ENCODE data around the gene ST7.
A peak's percentile ranks its signal among the peaks of the same experiment; 100 is the strongest.
"Not testable (repeated sequence)": the region's sequence is repeated elsewhere in the genome, so short reads cannot be mapped to it uniquely, and the experiment has no call there.

Gene ST7, protein sequence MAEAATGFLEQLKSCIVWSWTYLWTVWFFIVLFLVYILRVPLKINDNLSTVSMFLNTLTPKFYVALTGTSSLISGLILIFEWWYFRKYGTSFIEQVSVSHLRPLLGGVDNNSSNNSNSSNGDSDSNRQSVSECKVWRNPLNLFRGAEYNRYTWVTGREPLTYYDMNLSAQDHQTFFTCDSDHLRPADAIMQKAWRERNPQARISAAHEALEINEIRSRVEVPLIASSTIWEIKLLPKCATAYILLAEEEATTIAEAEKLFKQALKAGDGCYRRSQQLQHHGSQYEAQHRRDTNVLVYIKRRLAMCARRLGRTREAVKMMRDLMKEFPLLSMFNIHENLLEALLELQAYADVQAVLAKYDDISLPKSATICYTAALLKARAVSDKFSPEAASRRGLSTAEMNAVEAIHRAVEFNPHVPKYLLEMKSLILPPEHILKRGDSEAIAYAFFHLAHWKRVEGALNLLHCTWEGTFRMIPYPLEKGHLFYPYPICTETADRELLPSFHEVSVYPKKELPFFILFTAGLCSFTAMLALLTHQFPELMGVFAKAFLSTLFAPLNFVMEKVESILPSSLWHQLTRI

DNA sequence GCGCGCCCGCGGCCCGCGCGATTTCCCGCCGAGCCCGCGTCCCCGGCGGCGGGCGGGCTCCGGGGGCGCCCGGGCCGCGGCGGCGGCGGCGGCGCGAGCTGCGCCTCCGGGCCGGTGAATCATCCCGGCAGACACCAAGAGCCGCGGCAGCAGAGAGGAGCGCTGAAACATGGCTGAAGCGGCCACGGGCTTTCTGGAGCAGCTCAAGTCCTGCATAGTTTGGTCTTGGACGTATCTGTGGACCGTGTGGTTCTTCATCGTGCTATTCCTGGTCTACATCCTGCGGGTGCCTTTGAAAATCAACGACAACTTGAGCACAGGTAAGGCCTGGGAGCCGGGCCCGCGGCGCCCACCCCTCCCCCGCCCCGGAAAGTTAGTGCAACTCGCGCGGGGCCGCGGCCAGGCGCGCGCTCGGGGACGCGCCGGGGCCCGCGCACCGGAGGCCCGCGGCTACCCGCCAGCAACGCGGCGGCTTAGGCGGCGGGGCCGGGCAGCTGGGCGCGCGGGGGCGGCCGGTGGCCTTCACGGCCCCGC, at the start of gene ST7:
ST7 (plus strand) TSS at position 130 of the 534 bp plus-strand sequence; CDS start at position 170, 40 bp downstream.
- DNase-seq = peak; percentile 77 to 82

DNA sequence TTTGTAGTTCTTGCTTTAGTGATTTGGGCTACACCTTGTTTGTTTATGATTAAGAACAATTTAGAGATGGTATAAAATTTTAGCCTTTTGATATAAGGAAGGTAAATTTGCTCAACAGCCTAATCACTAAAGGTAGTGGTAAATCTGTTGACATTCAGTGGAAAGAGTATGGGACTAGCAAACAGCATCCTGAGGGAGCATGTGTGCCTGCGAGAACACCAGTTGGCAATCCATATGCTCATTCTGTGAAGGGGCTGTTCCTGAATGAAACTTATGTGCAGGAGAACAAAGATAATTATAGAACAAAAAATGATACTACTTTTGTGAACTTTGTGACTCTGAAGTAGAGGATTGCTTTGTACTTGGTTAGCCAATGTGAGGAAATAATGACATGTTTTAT, 46.9 kb upstream of the ST7 start:
- DNase-seq = no peak

DNA sequence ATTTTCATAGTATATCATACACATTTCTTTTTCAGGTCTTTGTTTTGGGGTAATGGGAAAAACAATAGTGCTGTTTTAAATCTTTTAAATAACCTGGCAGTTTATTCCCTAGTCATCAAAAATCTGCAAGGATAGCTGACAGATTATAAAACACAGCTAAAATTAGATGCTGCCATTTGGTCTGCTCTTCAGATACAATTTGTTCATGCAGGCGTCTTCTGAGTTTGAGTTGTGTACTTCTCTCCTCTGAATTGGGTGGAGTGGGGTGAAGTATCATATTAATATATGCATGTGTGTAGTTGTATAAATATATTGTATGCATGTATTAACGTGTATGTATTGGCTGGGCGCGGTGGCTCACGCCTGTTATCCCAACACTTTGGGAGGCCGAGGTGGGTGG, 42.9 kb upstream of the ST7 start:
- DNase-seq = no peak

DNA sequence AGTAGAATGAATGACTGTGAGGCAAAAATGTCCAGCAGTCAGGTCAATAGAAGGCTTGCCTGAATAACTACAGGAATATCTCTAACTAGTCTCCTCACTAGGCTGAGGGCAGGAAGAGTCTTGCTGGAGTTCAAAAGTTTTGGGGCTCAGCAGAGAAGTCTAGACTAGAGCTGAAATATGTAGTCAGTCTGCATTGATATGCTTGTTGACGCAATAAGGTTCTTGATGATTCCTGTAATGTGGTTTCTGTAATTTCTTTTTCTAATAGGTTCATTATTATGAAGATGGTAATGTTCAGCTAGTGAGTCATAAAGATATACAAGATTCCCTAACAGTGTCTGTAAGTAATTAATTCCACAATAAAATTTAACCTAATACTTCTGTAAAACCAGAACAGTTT, 41.5 kb upstream of the ST7 start:
- no peak for DNase-seq

DNA sequence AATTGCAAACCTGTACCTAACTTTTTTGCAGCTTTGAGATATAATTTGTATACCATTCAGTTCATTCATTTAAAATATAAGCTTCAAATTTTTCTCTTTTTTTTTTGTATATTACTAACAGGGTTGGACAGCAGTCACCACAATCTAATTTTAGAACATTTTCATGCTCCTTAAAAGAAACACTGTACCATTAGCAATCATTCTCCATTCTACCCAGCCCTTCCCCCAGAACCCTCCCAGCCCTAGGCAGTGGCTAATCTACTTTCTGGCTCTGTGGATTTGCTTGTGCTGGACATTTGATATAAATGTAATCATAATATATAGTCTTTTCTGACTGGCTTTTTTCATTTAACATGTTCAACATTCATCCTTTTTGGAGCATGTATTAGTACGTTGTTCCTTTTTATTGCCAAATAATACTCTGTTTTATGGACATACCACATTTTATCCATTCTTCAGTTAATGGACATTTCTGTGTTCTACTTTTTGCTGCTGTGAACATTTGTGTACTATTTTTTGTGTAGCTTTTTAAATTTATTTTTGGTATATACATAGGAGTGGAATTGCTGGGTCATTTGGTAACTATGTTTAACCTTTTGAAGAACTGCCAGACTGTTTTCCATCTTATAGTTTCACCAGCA, 40.9 kb upstream of the ST7 start:
- DNase-seq = no peak

DNA sequence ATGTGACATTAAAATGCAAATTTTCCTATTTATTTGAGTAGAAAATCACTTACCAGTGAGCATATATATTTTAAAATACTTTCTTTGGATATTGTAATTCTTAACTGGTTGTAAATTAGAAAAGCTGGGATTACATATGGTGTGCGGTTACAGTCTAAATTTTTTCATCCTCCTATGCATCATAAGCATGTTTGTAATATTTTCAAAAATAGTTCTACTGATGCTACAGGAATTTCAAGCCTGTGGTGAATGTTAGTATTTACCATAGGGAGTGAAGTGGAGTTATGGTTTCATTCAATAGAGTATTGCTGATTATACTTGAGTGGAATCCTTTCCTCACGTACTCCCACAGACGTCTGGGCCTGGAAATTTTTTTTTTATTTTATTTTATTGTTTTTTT, 34.6 kb upstream of the ST7 start:
- DNase-seq = no peak

DNA sequence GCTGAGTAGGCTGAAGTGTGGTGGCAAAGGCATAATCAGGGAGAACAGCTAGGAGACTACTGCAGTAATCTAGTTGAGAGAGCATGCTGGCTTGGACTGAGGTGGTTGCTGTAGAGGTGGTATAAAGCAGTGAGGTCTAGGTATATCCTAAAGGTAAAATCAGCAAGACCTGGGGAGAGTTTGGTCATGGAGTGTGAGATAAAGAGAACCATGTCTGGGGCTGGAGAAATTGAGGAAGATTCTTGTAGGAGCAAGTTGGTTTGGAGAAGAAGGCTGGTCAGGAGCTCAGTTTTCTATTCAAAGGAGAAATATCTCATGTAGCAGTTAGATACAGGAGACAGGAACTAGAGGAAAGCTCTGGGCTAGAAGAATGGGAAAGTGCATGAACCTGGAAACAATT, 32.9 kb upstream of the ST7 start:
- no peak for DNase-seq

DNA sequence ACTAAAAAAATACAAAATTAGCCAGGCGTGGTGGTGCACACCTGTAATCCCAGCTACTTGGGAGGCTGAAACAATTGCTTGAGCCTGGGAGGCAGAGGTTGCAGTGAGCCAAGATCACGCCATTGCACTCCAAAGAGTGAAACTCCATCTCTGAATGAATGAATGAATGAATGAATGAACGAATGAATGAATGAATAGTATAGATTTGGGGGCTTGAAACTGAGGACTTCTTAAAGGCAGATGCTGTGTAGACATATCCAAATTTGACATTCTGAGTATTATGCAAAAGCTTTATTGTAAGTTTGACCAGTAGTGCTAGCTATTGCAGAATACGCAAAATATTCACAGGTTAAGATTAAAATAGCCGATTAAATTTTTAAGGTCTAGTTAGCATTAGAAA, 30.8 kb upstream of the ST7 start:
- no peak for DNase-seq

DNA sequence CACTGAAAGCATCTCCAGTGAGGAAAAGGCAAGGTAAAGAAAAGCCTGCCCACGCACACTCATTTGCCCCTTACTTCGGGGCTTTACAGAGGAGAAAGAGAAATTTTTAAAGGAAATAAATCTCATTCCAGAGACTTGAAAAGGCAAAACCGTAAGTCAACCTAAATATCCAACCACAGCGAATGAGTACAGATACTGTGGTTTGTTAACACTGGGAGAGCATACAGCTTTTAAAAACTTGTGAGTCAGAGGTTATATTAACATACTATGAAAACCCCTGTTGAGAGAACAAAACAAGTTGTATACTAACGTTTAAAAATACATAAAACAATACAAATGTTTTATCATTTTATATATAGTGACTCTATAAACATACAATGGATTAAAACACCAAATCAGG, 28.6 kb upstream of the ST7 start:
- DNase-seq = no peak

DNA sequence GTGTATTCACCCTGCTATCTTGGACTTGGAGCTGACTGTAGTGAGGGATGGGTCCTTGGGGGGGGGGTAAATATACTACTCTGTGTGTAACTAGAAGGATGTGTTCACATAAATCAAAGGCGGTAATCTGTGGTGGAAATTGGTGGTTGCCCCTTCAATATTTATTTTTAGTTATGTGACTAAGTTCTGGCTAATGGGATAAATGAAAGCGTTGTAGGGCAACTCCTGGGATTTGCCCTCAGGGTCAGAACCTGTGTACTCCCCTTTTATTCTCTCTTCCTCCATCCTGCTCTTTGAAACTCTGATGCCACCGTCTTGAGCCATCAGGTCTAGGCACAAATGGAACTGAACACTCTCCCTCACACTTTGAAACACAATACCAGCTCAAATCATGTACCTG, 24.3 kb upstream of the ST7 start:
- DNase-seq = no peak

DNA sequence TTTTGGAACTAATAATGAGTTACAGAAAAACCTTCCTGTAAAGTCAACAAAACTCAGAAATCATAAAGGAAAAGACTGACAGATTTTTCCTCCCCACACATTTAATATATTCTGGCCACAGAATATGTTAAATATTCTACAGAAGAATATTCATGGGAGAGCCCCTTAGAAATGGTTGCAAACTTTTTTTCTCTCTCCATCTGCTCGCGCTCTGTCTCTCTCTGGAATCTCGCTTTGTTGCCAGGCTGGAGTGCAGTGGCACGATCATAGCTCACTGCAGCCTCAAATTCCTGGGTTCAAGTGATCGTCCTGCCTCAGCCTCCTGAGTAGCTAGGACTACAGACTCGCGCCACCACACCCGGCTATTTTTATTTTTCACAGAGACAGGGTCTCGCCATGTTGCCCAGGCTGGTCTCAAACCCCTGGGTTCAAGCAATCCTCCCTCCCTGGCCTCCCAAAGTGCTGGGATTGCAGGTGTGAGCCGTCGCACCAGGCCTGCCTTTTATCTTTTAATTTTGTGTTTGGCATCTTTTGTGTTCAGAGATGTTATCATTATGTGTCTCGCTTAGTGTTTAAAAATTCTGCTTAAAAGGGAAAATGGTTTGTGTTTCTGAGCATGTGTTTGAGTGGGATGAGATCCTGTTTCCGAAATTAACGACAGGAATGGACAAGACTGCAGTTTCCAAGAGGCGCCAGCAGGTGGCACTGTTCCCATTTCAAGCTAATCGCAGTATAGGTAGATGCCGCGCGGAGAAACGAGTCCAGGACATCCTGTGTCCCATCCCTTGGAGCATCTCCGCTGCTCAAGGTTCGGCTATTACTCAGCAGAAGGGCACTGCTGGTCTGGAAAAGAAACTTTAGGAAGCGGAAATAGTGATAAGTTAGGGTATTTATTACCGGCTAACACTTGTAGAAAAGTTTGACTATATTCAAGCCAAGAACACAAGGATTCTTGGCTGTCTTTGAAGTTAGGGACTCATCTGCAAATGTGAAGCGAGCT, 23.1 kb upstream of the ST7 start:
- DNase-seq = peak; percentile 82 to 83

DNA sequence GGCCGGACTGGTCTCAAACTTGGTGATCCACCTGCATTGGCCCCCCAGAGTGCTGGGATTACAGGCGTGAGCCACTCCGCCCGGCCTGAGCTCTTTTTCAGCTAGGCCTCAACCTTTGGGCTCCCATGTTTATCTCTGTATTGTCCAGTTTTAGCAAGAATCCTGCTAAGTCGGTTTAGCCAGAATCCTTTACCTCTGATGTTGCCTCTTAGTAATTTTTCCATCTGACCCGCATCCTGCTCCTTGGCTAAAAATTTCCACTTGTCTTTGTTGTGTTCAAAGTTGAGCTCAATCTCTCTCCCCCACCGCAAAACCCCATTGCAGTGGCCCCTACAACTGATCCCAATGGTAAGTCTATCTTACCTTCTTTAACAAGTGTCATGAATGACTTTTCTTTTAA, 20.7 kb upstream of the ST7 start:
- no peak for DNase-seq

DNA sequence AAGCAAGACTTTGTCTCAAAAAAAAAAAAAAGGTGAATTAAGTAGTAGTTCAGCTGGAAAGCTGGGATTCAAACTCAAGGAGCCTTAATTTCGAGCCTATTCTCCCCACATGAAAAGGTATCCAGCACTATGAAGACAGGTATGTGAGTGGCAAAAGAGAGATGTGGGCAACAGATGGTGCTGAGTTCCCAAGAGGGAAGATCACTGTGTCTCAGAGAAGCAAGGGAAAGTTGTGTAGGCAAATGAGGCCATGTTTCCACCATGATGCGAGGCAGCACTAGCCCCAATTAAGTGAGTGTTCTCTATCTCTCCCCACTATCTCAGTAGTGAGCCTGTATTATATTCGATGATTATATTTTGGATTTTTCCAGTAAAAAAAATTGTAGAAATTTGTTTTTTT, 19.8 kb upstream of the ST7 start:
- DNase-seq = no peak

DNA sequence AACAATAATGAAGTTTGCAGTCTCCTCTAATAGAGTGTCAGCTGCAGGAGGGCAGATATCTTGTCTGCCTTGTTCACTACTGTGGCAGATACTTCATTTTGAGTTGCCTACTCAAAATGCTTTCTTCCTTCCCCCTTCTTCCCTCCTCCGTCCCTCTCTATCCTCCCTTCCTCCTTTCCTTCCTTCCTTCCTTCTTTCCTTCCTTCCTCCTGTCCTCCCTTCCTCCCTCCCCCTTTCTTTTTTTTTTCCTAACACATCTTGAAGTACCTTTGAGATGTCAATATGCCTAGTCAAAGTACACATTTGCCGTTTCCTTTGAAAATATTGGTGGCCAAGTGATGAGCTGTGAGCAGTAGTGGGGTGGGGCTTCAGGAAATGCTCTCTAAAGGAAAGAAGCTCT, 18.7 kb upstream of the ST7 start:
- no peak for DNase-seq

DNA sequence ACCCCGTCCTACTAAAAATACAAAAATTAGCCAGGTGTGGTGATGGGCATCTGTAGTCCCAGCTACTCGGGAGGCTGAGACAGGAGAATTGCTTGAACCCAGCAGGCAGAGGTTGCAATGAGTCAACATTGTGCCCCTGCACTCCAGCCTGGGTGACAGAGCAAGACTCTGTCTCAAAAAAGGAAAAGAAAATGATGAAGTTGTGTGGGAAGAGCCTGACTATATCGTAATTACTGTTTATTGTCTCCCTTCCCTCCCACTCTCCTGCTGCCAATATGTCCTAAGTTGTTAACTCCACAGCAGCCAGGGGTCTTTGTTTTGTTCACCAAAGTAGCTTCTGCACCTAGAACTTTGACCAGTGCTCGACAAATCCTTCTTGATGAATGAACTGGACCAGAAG, 16.5 kb upstream of the ST7 start:
- DNase-seq = not testable (repeated sequence)

DNA sequence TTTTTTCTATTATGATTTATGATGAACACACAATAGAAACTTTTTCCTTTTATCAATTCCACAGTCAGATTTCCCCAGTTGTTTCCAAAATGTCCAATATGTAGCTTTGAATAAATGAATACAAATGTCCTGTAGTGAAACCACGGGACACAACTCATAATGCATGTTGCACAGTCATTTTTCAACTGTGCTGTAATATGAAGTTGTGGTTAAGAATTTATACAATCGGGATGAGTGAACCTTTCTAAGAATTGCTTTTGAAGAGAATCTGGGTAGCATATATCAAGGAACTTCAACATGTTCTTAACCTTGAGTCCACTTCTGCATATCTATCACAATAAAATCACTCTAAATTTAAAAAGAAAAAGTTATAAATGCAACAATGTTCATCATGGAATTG, 14.6 kb upstream of the ST7 start:
- no peak for DNase-seq

DNA sequence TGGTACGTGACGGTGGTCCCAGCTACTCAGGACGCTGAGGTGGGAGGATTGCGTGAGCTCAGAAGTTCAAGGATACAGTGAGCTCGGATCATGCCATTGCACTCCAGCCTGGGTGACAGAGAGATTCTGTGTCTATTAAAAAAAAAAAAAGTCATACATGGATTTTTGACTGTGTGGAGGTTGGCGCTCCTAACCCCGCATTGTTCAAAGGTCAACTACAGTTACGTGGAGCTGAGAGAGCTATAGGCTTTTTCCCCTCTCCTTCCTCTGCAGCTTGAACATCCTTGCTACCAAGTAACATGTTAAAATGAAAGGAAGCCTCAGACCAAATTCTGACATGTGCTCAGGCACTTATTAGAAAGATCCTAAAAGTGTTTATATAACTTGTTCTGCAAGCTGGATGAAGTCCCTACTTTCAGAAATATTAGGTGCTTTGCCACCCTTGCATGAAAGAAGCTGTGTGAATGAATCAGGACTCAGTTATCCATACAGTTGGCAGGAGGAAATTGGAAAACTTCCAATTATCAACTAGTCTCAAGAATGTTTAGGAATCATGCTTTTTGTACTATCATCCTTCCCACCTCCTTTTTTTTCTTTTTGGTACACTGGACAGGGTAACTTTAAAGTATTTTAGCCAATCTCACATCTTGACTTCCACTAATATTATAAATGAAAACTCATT, 12.5 kb upstream of the ST7 start:
- DNase-seq = no peak

DNA sequence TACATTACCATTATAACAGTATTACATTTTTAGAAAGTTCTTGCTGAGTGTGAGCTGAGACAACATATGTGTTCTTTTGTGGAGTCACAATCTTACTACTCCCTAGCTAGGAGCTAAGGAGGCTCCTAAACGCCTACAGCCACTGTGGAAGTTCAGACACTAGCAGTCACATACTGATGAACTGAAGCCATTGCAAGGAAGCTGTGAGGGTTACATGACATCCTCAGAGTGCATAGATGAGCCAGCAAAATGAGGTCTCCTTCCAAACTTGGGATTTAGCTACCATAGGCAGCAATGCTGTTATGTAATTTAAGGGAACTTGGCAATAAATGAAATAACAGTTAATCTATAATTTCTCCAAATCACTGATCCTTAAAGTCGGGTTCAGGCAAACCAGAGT, 10.8 kb upstream of the ST7 start:
- DNase-seq = no peak

DNA sequence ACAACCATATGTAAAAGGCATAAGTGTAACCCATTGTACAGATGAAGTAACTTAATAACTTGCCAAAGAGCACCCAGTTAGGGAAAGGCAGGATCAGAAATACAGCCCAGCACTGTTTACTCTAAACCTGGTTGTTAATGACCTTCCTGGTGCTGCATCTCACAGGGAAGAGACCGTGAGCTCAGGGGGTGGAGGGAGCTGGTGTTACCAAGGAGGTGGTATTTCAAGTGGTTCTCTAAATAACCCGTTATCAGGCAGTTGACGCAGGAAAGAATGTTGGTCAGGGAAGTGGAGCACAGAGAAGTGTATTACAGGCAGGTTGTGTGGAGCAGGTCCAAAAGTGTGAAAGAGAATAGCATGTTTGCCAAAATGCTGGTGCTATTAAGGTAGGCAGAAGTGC, 4.4 kb upstream of the ST7 start:
- no peak for DNase-seq

DNA sequence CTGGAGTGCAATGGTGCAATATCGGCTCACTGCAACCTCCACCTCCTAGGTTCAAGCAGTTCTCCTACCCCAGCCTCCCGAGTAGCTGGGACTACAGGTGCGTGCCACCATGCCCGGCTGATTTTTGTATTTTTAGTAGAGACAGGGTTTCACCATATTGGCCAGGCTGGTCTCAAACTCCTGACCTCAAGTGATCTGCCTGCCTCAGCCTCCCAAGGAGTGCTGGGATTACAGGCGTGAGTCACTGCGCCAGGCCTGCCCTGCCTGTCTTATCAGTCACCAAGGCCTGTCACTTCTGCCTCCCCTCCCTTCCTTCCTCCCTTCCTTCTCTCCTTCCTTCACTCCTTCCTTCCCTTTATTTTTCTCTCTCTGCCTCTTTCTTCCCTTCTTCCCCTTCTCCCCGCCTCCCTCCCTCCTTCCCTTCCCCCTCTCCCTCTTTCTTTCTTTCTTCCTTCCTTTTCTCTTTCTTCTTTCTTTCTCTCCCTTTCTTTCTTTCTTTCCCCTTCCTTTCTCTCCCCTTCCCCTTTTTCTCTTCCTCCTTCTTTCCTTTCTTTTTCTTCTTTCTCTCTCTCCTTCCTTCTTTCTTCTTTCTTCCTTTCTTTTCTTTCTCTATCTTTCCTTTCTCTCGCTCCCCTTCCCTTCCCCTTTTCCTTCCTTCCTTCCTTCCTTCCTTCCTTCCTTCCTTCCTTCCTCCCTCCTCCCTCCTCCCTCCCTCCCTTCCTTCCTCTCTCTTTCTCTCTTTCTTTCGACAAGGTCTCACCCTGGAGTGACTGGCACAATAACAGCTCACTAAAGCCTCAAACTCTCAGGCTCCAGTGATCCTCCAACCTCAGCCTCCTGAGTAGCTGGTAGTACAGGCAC, 3.1 kb upstream of the ST7 start:
- DNase-seq = no peak

DNA sequence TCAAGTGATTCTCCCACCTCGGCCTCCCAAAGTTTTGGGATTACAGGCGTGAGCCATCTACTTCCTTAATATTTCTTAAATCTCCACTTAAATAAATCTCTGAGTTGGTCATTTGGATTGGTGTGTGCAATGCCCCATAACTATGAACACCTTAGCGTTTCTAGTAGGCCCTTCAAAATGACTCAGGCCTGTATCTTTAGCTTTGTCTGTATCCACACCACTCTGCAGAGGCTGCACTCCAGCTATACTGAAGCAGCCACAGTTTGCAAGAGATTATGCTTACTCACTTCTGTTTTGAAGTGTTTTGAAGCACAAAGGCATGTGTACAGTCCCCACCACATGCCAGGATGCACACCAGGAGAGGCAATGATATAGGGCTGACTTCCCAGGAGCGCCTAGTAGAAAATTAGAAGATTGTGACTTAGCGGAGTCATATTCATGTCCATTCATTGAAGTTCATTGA, 2.4 kb upstream of the ST7 start:
- no peak for DNase-seq
